Mesenchymal stem cell (in vitro differentiated cells and primary cell): ENCODE data around the gene CENPVL1.
"Not testable (repeated sequence)": the region's sequence is repeated elsewhere in the genome, so short reads cannot be mapped to it uniquely, and the experiment has no call there.

Source experiments
- DNase-seq: peaks from one replicate; pipeline ENCODE4 v3.0.0-alpha.2; 2013
- H2AFZ ChIP-seq: one replicate; pipeline ENCODE4 v1.6.1; 2013; ENCODE audit warnings: low read depth, mild to moderate bottlenecking, control low read depth, inconsistent platforms, low read length, moderate library complexity
- H2AK5ac ChIP-seq: 2 replicates; pipeline ENCODE4 v1.6.1; 2013; ENCODE audit warnings: low read length, moderate library complexity, mild to moderate bottlenecking, inconsistent platforms; ENCODE audit not compliant: severe bottlenecking
- H2BK120ac ChIP-seq: one replicate; pipeline ENCODE4 v1.6.1; 2013; ENCODE audit warnings: low read depth, mild to moderate bottlenecking, inconsistent platforms, low read length, moderate library complexity
- H2BK12ac ChIP-seq, 2 experiments: one replicate each; pipeline ENCODE4 v1.6.1; 2013; ENCODE audit warnings: inconsistent platforms in 2 of 2, low read length in 2 of 2, mild to moderate bottlenecking in 2 of 2, moderate library complexity in 2 of 2, control low read depth in 1 of 2
- H2BK15ac ChIP-seq: one replicate; pipeline ENCODE4 v1.6.1; 2013; ENCODE audit warnings: mild to moderate bottlenecking, low read depth, inconsistent platforms; ENCODE audit not compliant: poor library complexity, severe bottlenecking
- H2BK5ac ChIP-seq: 2 replicates; pipeline ENCODE4 v1.6.1; 2013; ENCODE audit warnings: low read depth, mild to moderate bottlenecking, low read length, control low read depth, inconsistent platforms; ENCODE audit not compliant: poor library complexity, severe bottlenecking
- H3K14ac ChIP-seq, 2 experiments: one replicate each; pipeline ENCODE4 v1.6.1; 2013; ENCODE audit warnings: inconsistent platforms in 2 of 2, low read length in 2 of 2, control low read depth in 1 of 2, mild to moderate bottlenecking in 1 of 2, moderate library complexity in 1 of 2
- H3K18ac ChIP-seq, 2 experiments: one replicate each; pipeline ENCODE4 v1.6.1; 2013; ENCODE audit warnings: inconsistent platforms in 2 of 2, low read length in 2 of 2, control low read depth in 1 of 2, low read depth in 1 of 2, mild to moderate bottlenecking in 1 of 2
- H3K23ac ChIP-seq, 2 experiments: one replicate each; pipeline ENCODE4 v1.6.1; 2013; ENCODE audit warnings: inconsistent platforms in 2 of 2, low read length in 2 of 2, mild to moderate bottlenecking in 2 of 2, moderate library complexity in 2 of 2, control low read depth in 1 of 2
- H3K27ac ChIP-seq: 2 replicates; pipeline ENCODE4 v1.5.1; 2013; ENCODE audit warnings: mild to moderate bottlenecking, moderate library complexity, low read length, control low read depth, inconsistent platforms; ENCODE audit not compliant: poor library complexity, severe bottlenecking
- H3K27me3 ChIP-seq, 2 experiments: 2 replicates each; pipeline versions ENCODE4 v1.6.1 to v1.7.0; 2013; ENCODE audit warnings: low read length in 2 of 2, mild to moderate bottlenecking in 2 of 2, moderate library complexity in 2 of 2, control low read depth in 1 of 2, inconsistent platforms in 1 of 2; ENCODE audit not compliant: control insufficient read depth in 1 of 2, insufficient read depth in 1 of 2
- H3K36me3 ChIP-seq, 2 experiments: 2 replicates each; pipeline versions ENCODE4 v1.6.1 to v1.7.0; 2013; ENCODE audit warnings: low read length in 2 of 2, control low read depth in 1 of 2, inconsistent platforms in 1 of 2, low read depth in 1 of 2, mild to moderate bottlenecking in 1 of 2; ENCODE audit not compliant: insufficient read depth in 2 of 2, control insufficient read depth in 1 of 2
- H3K4ac ChIP-seq, 2 experiments: one replicate each; pipeline ENCODE4 v1.6.1; 2013; ENCODE audit warnings: inconsistent platforms in 2 of 2, low read length in 2 of 2, mild to moderate bottlenecking in 2 of 2, moderate library complexity in 2 of 2, control low read depth in 1 of 2, low read depth in 1 of 2
- H3K4me1 ChIP-seq: 2 replicates; pipeline ENCODE4 v1.6.1; 2013; ENCODE audit warnings: low read depth, low read length, control low read depth; ENCODE audit not compliant: control insufficient read depth, insufficient read depth
- H3K4me2 ChIP-seq: 2 replicates; pipeline ENCODE4 v1.6.1; 2013; ENCODE audit warnings: low read length, mild to moderate bottlenecking, inconsistent platforms; ENCODE audit not compliant: poor library complexity, severe bottlenecking
- H3K4me3 ChIP-seq, 2 experiments: 2 replicates each; pipeline versions ENCODE4 v1.5.1 to v1.7.0; 2013; ENCODE audit warnings: low read length in 2 of 2, mild to moderate bottlenecking in 2 of 2, control low read depth in 1 of 2, low read depth in 1 of 2; ENCODE audit not compliant: insufficient read depth in 1 of 2
- H3K79me1 ChIP-seq: replicated peaks from 2 replicates; pipeline ENCODE4 v1.6.1; 2013; ENCODE audit warnings: mild to moderate bottlenecking, control low read depth, low read length, inconsistent platforms; ENCODE audit not compliant: poor library complexity, severe bottlenecking
- H3K9ac ChIP-seq: 2 replicates; pipeline ENCODE4 v1.7.0; 2013; ENCODE audit warnings: mild to moderate bottlenecking, low read length, moderate library complexity
- H3K9me3 ChIP-seq: 2 replicates; pipeline ENCODE4 v1.7.0; 2013; ENCODE audit warnings: mild to moderate bottlenecking, low read length; ENCODE audit not compliant: control insufficient read depth
- H4K8ac ChIP-seq: one replicate; pipeline ENCODE4 v1.6.1; 2013; ENCODE audit warnings: inconsistent platforms, mild to moderate bottlenecking, low read length, moderate library complexity
- H4K91ac ChIP-seq: one replicate; pipeline ENCODE4 v1.6.1; 2013; ENCODE audit warnings: mild to moderate bottlenecking, low read length, inconsistent platforms
- WGBS: methylation state at CpG from one replicate; pipeline ENCODE4 v1.1.7; 2013; ENCODE audit warnings: mixed read lengths; 5-methylcytosine and 5-hydroxymethylcytosine counted together

Gene CENPVL1

DNA sequence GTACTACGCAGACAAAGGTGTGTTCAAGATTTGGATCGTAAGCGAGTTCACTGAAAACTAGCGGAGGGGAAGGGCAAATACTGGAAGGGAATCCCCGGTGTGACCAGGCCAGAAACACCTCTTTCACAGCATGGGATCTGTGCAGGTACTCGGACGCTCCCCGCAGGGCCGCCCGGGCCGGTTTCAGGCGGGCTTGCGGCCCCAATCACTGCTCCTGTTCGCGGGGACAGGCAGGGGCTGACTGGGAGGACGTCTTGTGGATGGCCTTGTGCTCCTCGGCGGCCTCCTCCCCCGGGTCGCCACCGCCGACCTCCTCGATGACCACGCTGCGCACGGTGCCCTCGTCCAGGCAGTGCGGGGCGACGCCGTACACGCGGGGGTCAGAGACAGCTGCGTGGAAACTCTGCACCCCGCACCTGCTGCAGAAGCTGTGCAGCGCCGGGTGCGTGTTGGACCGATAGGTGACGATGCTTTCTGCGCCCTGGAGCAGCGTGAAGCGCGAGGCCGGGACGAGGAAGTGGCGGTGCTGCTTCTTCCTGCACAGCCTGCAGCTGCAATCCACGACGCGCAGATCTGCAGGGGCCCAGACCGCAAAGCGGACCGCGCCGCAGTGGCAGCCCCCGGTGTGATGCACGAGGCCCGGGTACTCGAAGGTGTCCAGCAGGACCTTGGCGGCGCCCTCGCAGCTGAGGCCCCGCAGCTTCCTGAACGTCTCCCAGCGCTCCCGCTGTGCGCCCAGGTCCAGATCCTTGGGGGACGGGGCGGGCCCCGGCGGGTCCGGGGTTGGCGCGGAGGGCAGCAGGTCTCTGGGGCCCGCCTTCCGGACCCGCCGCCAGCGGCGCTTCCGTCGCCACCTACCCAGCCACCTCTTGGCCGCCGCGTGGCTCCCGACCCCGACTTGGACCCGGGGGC is 28.2 kb upstream of the CENPVL1 start:
- not testable (repeated sequence) for H2BK12ac ChIP-seq, DNase-seq

DNA sequence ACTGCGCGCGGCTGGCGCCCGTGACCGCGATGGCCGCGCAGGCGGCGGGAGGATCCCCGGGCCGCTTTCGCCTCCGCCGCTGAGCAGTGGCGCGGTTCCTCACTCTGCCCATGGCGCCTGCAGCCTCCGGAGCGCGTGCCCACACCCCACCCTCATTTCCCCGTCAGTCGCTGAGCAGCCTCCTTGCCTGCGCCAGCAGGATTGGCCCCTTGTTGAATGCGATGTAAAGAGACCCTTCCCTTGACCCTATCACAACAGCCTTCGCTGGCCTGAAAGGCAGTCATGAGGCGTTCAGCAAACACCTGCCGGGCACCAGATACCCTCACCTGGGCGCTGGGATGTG is 27.6 kb upstream of the CENPVL1 start, which contains the start of gene CENPVL2:
TSS of gene CENPVL2 (minus strand) at position 112 of the 343 bp plus-strand sequence. CDS start at position 112, 0 bp downstream.
- not testable (repeated sequence) for H3K14ac ChIP-seq, H3K4me2 ChIP-seq, H3K36me3 ChIP-seq, H3K4me3 ChIP-seq, H3K27me3 ChIP-seq, H3K23ac ChIP-seq, H2BK120ac ChIP-seq, H2BK5ac ChIP-seq, H2BK15ac ChIP-seq, H4K91ac ChIP-seq, H2AK5ac ChIP-seq, H4K8ac ChIP-seq, H3K27ac ChIP-seq, H2BK12ac ChIP-seq, H3K9me3 ChIP-seq, H3K18ac ChIP-seq, H3K4ac ChIP-seq, H3K4me1 ChIP-seq, H2AFZ ChIP-seq, H3K9ac ChIP-seq, H3K79me1 ChIP-seq, DNase-seq
- no CpG with 5 or more reads among the region's 30 CpGs for WGBS

More for the DNA sequence above, 28.2 kb upstream of the CENPVL1 start:
- not testable (repeated sequence) for H3K4me2 ChIP-seq, H3K9ac ChIP-seq, H3K36me3 ChIP-seq, H4K91ac ChIP-seq, H2AFZ ChIP-seq, H3K27ac ChIP-seq, H2BK15ac ChIP-seq, H3K14ac ChIP-seq, H3K79me1 ChIP-seq, H2BK5ac ChIP-seq, H2AK5ac ChIP-seq, H2BK120ac ChIP-seq, H3K18ac ChIP-seq, H3K27me3 ChIP-seq, H4K8ac ChIP-seq, H3K23ac ChIP-seq, H3K9me3 ChIP-seq, H3K4ac ChIP-seq, H3K4me1 ChIP-seq, H3K4me3 ChIP-seq
- WGBS: no CpG with 5 or more reads among the region's 88 CpGs

DNA sequence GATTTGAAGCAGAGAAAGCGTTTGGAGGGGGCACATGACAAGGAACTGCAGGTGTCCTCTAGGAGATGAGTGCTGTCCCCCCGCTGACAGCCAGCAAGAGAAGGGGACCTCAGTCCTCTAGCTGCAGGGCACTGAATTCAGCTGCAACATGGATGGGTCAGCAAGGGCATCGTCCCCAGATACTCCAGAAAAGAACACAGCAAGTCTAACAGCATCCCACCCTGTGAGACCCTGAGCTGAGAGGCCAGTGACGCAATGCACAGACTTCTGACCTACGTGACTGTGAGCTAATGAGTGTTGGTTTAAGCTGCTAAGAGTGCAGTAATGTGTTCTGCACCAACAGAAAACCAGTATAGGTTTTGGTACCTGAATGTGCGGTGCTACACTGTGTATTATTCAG is 16.1 kb upstream of the CENPVL1 start:
- Histone ChIP-seq H3K14ac (no peak overlapping the region), H2BK15ac (no peak overlapping the region), H3K27me3 (peaks cover 0 to 44% of the 10 kb centered on the region in 2 experiments), H2AFZ (no peak overlapping the region), H3K27ac (no peak overlapping the region), H2BK5ac (no peak overlapping the region), H2BK120ac (no peak overlapping the region), H4K8ac (no peak overlapping the region), H3K23ac (no peak overlapping the region), H3K4me1 (no peaks in the 10 kb centered on the region), H3K4me3 (no peak overlapping the region), H4K91ac (no peak overlapping the region), H3K4me2 (no peak overlapping the region), H3K4ac (no peak overlapping the region), H2AK5ac (no peak overlapping the region), H2BK12ac (no peak overlapping the region), H3K36me3 (no peaks in the 10 kb centered on the region), H3K9me3 (peaks cover 4% of the 10 kb centered on the region), H3K9ac (no peak overlapping the region), H3K79me1 (no peaks in the 10 kb centered on the region), H3K18ac (no peak overlapping the region)
- 69% methylated on average over 4 of the region's 6 CpGs for WGBS
- no peak for DNase-seq

DNA sequence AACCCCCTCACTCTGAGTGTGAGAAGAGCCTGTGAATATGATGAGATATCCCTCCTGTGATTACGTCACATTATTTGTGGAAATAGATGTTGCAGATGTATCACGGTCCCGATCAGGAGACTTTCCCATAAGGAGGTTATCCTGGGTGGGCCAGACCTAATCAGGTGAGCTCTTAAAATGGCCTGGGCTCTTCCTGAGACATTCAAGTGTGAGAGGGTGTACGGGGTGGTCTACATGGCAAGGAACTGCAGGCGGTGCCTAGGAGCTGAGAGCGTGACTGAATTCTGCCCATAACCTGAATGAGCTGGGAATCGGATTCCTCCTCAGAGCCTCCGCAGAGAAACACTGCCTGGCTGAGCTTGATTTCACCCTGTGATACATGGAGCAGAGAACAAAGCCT is 12.9 kb upstream of the CENPVL1 start:
- H2BK5ac ChIP-seq: no peak overlapping the region
- peaks cover 4% of the 10 kb centered on the region for H3K9me3 ChIP-seq
- no peak overlapping the region for H3K4me3 ChIP-seq
- H2BK15ac ChIP-seq: no peak overlapping the region
- H3K4me1 ChIP-seq: no peaks in the 10 kb centered on the region
- WGBS: 92% methylated on average over 8 of the region's 8 CpGs
- no peak overlapping the region for H4K8ac ChIP-seq
- no peak overlapping the region for H3K4me2 ChIP-seq
- no peak overlapping the region for H3K18ac ChIP-seq
- H4K91ac ChIP-seq: no peak overlapping the region
- no peak overlapping the region for H3K4ac ChIP-seq
- H2BK12ac ChIP-seq: no peak overlapping the region
- H2AFZ ChIP-seq: no peak overlapping the region
- H3K36me3 ChIP-seq: no peaks in the 10 kb centered on the region
- no peak overlapping the region for H3K23ac ChIP-seq
- no peak overlapping the region for H3K9ac ChIP-seq
- peaks cover 0 to 49% of the 10 kb centered on the region in 2 experiments for H3K27me3 ChIP-seq
- H2BK120ac ChIP-seq: no peak overlapping the region
- no peak for DNase-seq
- no peaks in the 10 kb centered on the region for H3K79me1 ChIP-seq
- no peak overlapping the region for H2AK5ac ChIP-seq
- H3K14ac ChIP-seq: no peak overlapping the region
- H3K27ac ChIP-seq: no peak overlapping the region
